Measurements from ENCODE around the gene DHFR. TPM values are rescaled to one million over a fixed set of nuclear protein-coding genes. Genes with fewer than 3 reads are reported as not detected.
"Not testable (repeated sequence)": the region's sequence is repeated elsewhere in the genome, so short reads cannot be mapped to it uniquely, and the experiment has no call there.

Gene DHFR
- total RNA-seq, 1 experiment from 2014 or later = 51.5 TPM

GRCh38 chr5:80665057-80665456 is 10.3 kb upstream of the DHFR start:
- no peaks in the 10 kb centered on the region for H3K27me3 ChIP-seq (ENCODE audit: control insufficient read depth, insufficient read depth, low read length)
- in situ Hi-C loops (cut with HindIII; ENCODE audit: low pct_unique_long_range_greater_than_20kb, low sequenced_read_pairs) = no loop called here
- DNase-seq (ENCODE audit: low read depth, low spot score) (no peak), ATAC-seq (no peak)
- POLR2A ChIA-PET = no interaction called here
- intact Hi-C loops (cut with micrococcal nuclease; ENCODE audit: unreplicated experiment) = no loop called here
- H3K4me1 ChIP-seq (ENCODE audit: control insufficient read depth, insufficient read depth, low read length) = no peaks in the 10 kb centered on the region
- H3K9me3 ChIP-seq (ENCODE audit: control insufficient read depth, insufficient read depth, low read depth, low read length) = no peaks in the 10 kb centered on the region
- CTCF ChIA-PET = no interaction called here
- no peak overlapping the region for H3K27ac ChIP-seq (ENCODE audit: low read length)
- BruUV-seq (replicated peaks) = no TSS peak
- H3K4me3 ChIP-seq (ENCODE audit: low read depth in 2 of 2, low read length in 2 of 2) = no peak overlapping the region
- no peak for TF ChIP-seq CTCF (IDR thresholded peaks at IDR 0.05)
- TF ChIP-seq SIN3A (IDR thresholded peaks at IDR 0.05; ENCODE audit: borderline replicate concordance, insufficient read depth, low read depth, low read length) = no peak
- TF ChIP-seq TCF7L2 (IDR thresholded peaks at IDR 0.05; ENCODE audit: low read depth, low read length) = no peak
- no peak for TF ChIP-seq POLR2AphosphoS5 (IDR thresholded peaks at IDR 0.05; ENCODE audit: low read depth, low read length)
- no peak for TF ChIP-seq REST (IDR thresholded peaks at IDR 0.05; ENCODE audit: insufficient read depth in 1 of 2, low read depth in 2 of 2, low read length in 1 of 2)
- H3K36me3 ChIP-seq (ENCODE audit: control insufficient read depth, insufficient read depth, low read length) = 0 out of 2 replicates have a peak, but pooled peaks cover 3% of the 10 kb centered on the region

GRCh38 chr5:80662108-80662507 is 7.3 kb upstream of the DHFR start:
- ATAC-seq (no peak), DNase-seq (ENCODE audit: low read depth, low spot score) (no peak)
- CTCF ChIA-PET = no interaction called here
- TF ChIP-seq REST (IDR thresholded peaks at IDR 0.05; ENCODE audit: insufficient read depth in 1 of 2, low read depth in 2 of 2, low read length in 1 of 2) = no peak
- no peak for TF ChIP-seq POLR2AphosphoS5 (IDR thresholded peaks at IDR 0.05; ENCODE audit: low read depth, low read length)
- TF ChIP-seq CTCF (IDR thresholded peaks at IDR 0.05) = no peak
- TF ChIP-seq TCF7L2 (IDR thresholded peaks at IDR 0.05; ENCODE audit: low read depth, low read length) = no peak
- TF ChIP-seq SIN3A (IDR thresholded peaks at IDR 0.05; ENCODE audit: borderline replicate concordance, insufficient read depth, low read depth, low read length) = no peak
- no peaks in the 10 kb centered on the region for H3K27me3 ChIP-seq (ENCODE audit: control insufficient read depth, insufficient read depth, low read length)
- POLR2A ChIA-PET = no interaction called here
- intact Hi-C loops (cut with micrococcal nuclease; ENCODE audit: unreplicated experiment) = no loop called here
- in situ Hi-C loops (cut with HindIII; ENCODE audit: low pct_unique_long_range_greater_than_20kb, low sequenced_read_pairs) = no loop called here
- H3K4me3 ChIP-seq (ENCODE audit: low read depth in 2 of 2, low read length in 2 of 2) = no peak overlapping the region
- H3K9me3 ChIP-seq (ENCODE audit: control insufficient read depth, insufficient read depth, low read depth, low read length) = no peaks in the 10 kb centered on the region
- H3K27ac ChIP-seq (ENCODE audit: low read length) = no peak overlapping the region
- no peaks in the 10 kb centered on the region for H3K4me1 ChIP-seq (ENCODE audit: control insufficient read depth, insufficient read depth, low read length)
- 0 out of 2 replicates have a peak, but pooled peaks cover 3% of the 10 kb centered on the region for H3K36me3 ChIP-seq (ENCODE audit: control insufficient read depth, insufficient read depth, low read length)
- no TSS peak for BruUV-seq (replicated peaks)

GRCh38 chr5:80660661-80661060 is 5.9 kb upstream of the DHFR start:
- POLR2A ChIA-PET; H3K27ac ChIP-seq (ENCODE audit: low read length); intact Hi-C loops (cut with micrococcal nuclease; ENCODE audit: unreplicated experiment); H3K4me1 ChIP-seq (ENCODE audit: control insufficient read depth, insufficient read depth, low read length); CTCF ChIA-PET; H3K27me3 ChIP-seq (ENCODE audit: control insufficient read depth, insufficient read depth, low read length); BruUV-seq (replicated peaks); H3K36me3 ChIP-seq (ENCODE audit: control insufficient read depth, insufficient read depth, low read length); H3K9me3 ChIP-seq (ENCODE audit: control insufficient read depth, insufficient read depth, low read depth, low read length); DNase-seq (ENCODE audit: low read depth, low spot score); H3K4me3 ChIP-seq (ENCODE audit: low read depth in 2 of 2, low read length in 2 of 2); in situ Hi-C loops (cut with HindIII; ENCODE audit: low pct_unique_long_range_greater_than_20kb, low sequenced_read_pairs); ATAC-seq: not testable (repeated sequence)

Measured in Panc1 (cell line).